ENCODE results near the gene TRABD2B.
A peak's percentile ranks its signal among the peaks of the same experiment; 100 is the strongest.

The TRABD2B gene

GRCh38 chr1:47751193-47751592, 246.0 kb downstream of the TRABD2B start:
- DNase-seq: no peak

- no peak for DNase-seq
Measured at GRCh38 chr1:47745715-47746609, 251.2 kb downstream of the TRABD2B start.

GRCh38 chr1:47742890-47743760, 254.1 kb downstream of the TRABD2B start:
- no peak for DNase-seq

DNA sequence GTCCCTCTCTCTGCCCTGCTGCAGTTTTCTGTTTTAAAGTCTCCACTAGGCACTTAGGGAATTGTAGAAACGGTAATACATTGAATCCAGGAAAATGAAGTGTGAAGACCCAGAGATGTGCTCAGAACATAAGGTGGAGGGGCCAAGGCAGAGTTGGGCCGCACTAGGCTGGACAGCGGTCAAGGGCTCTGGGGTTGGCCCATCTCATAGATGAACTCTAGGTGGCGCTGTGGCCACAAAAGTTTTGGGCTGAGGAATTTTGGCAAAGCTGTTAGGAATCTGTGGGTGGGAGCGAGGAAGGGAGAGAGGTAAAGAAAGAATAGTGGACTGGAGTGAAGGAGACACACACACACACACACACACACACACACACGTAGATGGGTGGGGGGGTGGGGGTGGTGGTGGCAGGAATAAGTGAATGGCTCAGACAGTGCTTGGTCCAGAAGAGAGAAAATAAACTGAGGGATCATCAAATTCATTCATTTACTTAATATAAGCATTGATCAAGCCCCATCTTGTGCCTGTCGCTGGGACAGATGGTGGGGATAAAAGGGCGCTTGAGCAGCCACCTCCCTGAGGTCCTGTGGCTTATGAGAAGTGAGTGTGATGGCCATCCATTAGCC, 258.5 kb downstream of the TRABD2B start:
- DNase-seq: no peak

- no peak for DNase-seq
Measured at GRCh38 chr1:47732489-47732888, 264.7 kb downstream of the TRABD2B start.

DNA sequence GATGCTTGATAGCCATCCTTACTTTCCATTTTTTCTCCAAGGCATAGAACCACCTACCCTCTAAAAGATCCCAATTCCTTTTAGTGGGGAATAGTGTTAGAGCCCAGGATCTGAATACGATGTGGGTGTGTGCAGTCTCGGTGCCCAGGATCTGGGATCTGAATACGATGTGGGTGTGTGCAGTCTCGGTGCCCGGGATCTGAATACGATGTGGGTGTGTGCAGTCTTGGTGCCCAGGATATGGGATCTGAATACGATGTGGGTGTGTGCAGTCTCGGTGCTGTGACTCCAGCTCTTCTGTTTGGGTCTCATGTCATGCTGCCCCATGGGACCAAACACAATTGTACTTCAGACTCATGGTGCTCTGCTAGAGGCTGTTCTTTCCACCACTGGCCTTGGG, 265.5 kb downstream of the TRABD2B start:
- no peak for DNase-seq

- no peak for DNase-seq
Measured at GRCh38 chr1:47729685-47730084, 267.5 kb downstream of the TRABD2B start.

GRCh38 chr1:47727697-47728085, 269.5 kb downstream of the TRABD2B start:
- no peak for DNase-seq

DNA sequence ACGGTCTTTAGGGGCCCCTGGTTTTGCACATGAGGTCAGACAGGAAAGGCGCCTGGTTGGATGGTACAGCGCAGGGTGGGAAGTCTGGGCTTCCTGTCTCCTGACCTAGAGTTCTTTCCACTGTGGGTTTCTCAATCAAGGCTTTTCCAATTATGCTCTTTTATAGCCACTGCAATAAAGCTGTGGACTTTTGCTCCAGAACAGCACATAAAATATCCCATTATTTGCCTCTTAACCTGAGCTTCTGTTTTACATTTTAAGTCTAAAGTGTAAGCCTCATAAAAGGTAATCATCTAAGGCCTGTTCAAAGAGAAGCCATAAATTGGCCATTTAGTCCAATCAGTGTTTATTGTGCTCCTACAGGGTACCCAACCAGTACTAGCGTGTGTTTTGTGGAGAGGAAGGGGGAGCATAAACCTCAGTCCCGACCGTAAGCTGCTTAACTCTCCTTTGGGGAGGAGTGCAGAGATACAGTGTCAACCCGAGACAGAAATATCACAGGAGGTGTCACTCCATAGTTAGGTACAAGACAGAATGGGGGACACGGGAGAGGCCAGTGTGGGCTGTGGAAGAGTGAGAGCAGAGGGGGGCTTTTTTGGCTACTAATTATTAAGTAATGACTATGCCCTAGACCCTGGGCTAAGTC, 270.0 kb downstream of the TRABD2B start:
- no peak for DNase-seq

DNA sequence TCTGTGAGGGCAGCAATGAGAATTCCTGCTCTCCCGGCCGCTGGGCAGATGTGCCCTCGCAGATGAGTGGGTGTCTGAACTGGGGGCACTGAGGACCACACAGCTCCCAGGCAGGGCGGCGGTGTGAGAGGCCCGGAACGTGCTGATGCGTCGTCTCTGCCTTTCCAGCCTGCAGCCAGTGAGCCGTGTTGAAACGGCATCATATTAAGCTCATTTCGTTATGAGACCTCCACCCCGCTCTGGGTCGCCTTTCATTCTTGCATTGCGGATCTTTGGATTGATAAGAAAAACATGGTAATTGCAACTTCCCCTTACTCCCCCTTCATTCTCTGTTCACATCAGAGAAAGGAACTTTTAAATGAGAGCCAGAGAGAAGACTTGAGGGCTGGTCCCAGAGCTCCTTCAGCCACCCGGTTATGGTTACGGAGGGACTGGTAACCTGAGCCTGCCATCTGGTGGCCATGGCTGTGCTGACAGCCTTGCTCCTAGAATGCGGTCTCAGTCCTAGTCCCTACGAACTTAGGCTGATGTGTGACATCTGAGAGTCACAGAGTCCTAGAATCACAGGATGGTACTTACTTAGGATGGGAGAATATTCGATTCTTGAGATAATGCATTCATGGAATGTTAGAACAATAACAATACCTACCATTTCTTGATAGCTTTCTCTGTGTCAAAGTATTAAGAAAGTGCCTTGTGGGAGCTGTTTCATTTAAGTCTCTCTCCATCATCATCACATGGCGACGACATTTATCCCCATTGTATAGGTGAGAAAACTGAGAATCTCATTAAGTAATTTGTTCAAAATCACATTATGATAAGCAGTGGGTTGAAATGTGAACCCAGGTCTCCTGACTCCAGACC, 271.0 kb downstream of the TRABD2B start:
- DNase-seq: peak; percentile 62

- DNase-seq: no peak
Measured at GRCh38 chr1:47725511-47725991, 271.6 kb downstream of the TRABD2B start.

DNA sequence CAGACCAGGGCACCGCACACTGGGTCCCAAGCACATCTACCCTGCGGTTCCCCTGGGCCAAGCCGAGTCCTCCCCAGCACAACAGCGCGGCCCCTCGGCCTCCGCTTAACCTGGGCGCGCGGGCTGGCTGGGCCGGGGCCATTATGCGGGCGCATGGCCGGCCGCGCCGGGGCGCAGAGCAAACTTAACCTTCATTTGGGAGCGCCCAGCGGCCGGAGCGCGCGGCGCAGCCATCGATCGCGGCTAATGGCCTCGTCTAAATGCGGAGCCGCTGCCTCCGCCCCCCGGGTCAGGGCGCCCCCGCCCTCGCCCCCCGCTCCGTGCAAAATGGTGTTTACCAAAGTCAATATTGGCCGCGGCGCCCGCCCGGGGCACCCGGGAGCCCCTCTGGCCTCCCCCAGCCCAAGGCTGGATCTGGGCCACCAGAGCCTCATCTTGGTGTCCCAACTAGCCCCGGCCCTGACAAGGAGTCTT, 272.1 kb downstream of the TRABD2B start:
- no peak for DNase-seq

DNA sequence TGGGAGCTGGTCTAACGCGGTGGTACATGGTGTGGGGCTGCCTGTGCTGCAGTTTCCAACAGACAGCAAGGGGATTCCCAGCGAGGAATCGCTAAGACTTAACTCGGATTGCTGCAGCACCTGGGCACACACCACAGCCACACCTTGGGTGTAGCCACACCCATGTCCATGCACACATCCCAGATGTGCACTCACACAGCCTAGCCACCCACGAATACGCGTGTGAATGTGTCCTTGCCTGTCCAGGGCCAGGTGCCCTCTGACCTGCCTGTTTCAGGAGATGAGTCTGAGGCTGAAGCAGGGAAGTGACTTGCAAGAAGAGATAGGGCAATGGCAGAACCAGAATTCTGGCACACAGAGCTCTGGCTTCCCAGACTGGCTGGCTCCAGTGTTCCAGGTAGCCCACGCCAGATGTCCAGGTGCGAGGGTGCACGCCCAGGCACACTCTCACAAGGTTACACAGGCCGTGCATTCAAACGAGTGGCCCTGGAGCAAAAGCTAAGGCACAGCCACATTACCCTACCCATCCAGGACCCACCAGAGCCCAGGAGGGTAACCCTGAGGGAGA, 272.7 kb downstream of the TRABD2B start:
- no peak for DNase-seq

- DNase-seq: no peak
Measured at GRCh38 chr1:47722909-47723580, 274.1 kb downstream of the TRABD2B start.

GRCh38 chr1:47722101-47722500, 275.1 kb downstream of the TRABD2B start:
- DNase-seq: no peak

GRCh38 chr1:47720111-47720510, 277.1 kb downstream of the TRABD2B start:
- no peak for DNase-seq

- no peak for DNase-seq
Measured at GRCh38 chr1:47717341-47717740, 279.8 kb downstream of the TRABD2B start.

DNA sequence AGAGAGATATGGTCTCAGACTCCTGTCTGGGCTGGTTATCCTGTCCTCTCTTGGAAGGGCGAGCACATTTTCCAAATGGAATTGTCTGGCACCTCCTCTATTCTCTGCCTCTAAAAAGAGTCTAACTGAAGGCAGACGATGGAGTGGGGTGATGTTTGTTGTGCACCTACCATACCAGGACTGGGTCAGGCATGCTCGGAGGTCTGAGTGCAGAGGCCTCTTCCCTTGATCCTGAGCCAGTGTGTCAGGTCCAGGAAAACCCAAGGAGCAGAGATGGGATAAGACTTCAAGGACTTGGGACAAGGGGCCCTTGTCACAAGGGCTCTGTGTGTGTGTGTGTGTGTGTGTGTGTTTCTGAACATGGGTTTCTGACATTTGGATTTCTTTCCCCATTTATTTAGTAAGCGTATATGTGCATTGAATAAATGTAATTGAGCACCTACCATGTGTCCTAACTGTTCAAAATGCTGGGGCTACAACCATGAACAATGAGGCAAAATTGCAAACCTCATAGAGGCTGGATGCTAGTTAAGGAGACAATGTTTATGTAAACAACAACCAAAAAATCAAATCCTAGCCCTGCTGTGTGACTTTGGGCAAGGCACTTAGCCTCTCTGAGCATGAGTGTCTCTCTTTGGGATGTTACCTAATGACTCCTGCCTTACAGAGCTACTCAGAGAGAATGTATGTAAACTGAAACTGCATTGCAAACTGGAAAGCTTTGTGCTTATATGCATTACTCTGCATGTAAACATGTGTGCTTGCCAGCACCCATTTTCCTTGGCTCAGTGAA, 283.0 kb downstream of the TRABD2B start:
- DNase-seq: no peak

- DNase-seq: no peak
Measured at GRCh38 chr1:47713333-47713953, 283.7 kb downstream of the TRABD2B start.
